Measurements from ENCODE around the gene WDR35.

DNA sequence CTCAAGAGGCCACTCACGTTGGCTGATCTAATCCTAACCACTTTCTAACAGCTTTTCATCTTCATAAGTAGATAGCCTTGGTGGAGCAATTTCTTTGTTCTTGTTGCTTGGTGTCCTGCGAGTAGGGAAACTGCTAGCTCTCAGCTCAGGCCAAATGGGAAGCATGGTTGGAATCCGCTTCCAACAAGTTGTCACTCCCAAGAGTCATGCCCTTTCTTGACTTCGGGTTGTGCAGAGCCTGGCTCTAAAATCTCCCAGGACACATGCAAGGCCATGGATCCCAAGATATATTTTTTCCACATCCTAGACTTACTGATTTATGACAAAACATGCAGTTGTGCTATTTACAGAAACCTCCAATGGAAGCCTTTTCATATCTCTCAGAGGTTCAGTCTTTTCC lies 29.8 kb upstream of the WDR35 start:
- no peak for TF ChIP-seq POLR2A (IDR thresholded peaks at IDR 0.05; ENCODE audit: low read length)
- TF ChIP-seq GATA1 (IDR thresholded peaks at IDR 0.05; ENCODE audit: low read depth, low read length): no peak
